GM21447 (cell line): ENCODE data around the gene SRGAP3.
A peak's percentile ranks its signal among the peaks of the same experiment; 100 is the strongest.

Experiments used
- ATAC-seq: cut with Tn5 transposase; IDR thresholded peaks from one replicate; pipeline ENCODE4 v1.9.1; 2021; ENCODE audit not compliant: unreplicated experiment

The SRGAP3 gene

GRCh38 chr3:9229325-9229724, 20.1 kb downstream of the SRGAP3 start:
- ATAC-seq: no peak

- ATAC-seq: no peak
These were observed 23.1 kb downstream of the SRGAP3 start for GRCh38 chr3:9226326-9226725.

GRCh38 chr3:9225268-9225667, 24.2 kb downstream of the SRGAP3 start:
- ATAC-seq: no peak

GRCh38 chr3:9224490-9224889, 25.0 kb downstream of the SRGAP3 start:
- ATAC-seq: peak; percentile 98

GRCh38 chr3:9223672-9224071, 25.8 kb downstream of the SRGAP3 start:
- no peak for ATAC-seq

GRCh38 chr3:9222956-9223639, 26.3 kb downstream of the SRGAP3 start:
- ATAC-seq: no peak

- ATAC-seq: no peak
These were observed 27.4 kb downstream of the SRGAP3 start for GRCh38 chr3:9222049-9222448.

GRCh38 chr3:9218514-9218846, 31.0 kb downstream of the SRGAP3 start:
- ATAC-seq: no peak

- no peak for ATAC-seq
These were observed 31.5 kb downstream of the SRGAP3 start for GRCh38 chr3:9217784-9218513.

GRCh38 chr3:9216736-9217135, 32.7 kb downstream of the SRGAP3 start:
- ATAC-seq: no peak

GRCh38 chr3:9214599-9214998, 34.8 kb downstream of the SRGAP3 start:
- ATAC-seq: no peak

- no peak for ATAC-seq
These were observed 35.3 kb downstream of the SRGAP3 start for GRCh38 chr3:9214185-9214584.

GRCh38 chr3:9213019-9213634, 36.3 kb downstream of the SRGAP3 start:
- ATAC-seq: no peak

GRCh38 chr3:9211155-9211950, 38.1 kb downstream of the SRGAP3 start:
- ATAC-seq: no peak

GRCh38 chr3:9209777-9210176, 39.7 kb downstream of the SRGAP3 start:
- ATAC-seq: no peak

GRCh38 chr3:9208605-9209152, 40.8 kb downstream of the SRGAP3 start:
- ATAC-seq: no peak

- no peak for ATAC-seq
These were observed 42.2 kb downstream of the SRGAP3 start for GRCh38 chr3:9207116-9207763.

GRCh38 chr3:9206287-9206686, 43.2 kb downstream of the SRGAP3 start:
- no peak for ATAC-seq

GRCh38 chr3:9205345-9206143, 43.9 kb downstream of the SRGAP3 start:
- no peak for ATAC-seq
